ENCODE measurements around the gene LTB4R. TPM values are rescaled to one million over a fixed set of nuclear protein-coding genes. Genes with fewer than 3 reads are reported as not detected.
A peak's percentile ranks its signal among the peaks of the same experiment; 100 is the strongest.

LTB4R gene
- polyA plus RNA-seq (2011; rRNA removed) (0.98 and 1.2 TPM in 2 replicates), polyA minus RNA-seq (2011; rRNA and poly(A)+ RNA removed) (0.70 and 1.4 TPM in 2 replicates)

GRCh38 chr14:24310646-24311604 is at the start of gene LTB4R:
Gene LTB4R (plus strand): TSS chr14:24311502. CDS start chr14:24315652, 4,150 bp downstream.
- ChIA-PET POLR2A (interaction anchor here (1.3 kb wide), 1 partner anchor 121 kb away, joined by 5 read pairs; no protein-coding TSS in a partner anchor), CTCF (interaction anchor here (1.1 to 6.3 kb wide), 7 partner anchors 10 to 259 kb away, joined by 3 to 87 read pairs (median 35); partner anchors contain the start of genes CARMIL3, DHRS1 and NOP9)
- H3K27me3 ChIP-seq (ENCODE audit: control insufficient read depth, insufficient read depth, low read length) = peaks cover 2% of the 10 kb centered on the region
- H3K27ac ChIP-seq (ENCODE audit: low read depth, low read length) = no peak within 1 kb of the TSS
- peaks cover 4% of the 10 kb centered on the region; the same call in 1 of the 2 replicates for H3K9me3 ChIP-seq (ENCODE audit: control insufficient read depth, insufficient read depth, low read length)
- H3K4me3 ChIP-seq (ENCODE audit: low read depth, low read length) = peak within 1 kb of the TSS; percentile 20; the same call in 1 of the 2 replicates
- TF ChIP-seq, protein P1, sequence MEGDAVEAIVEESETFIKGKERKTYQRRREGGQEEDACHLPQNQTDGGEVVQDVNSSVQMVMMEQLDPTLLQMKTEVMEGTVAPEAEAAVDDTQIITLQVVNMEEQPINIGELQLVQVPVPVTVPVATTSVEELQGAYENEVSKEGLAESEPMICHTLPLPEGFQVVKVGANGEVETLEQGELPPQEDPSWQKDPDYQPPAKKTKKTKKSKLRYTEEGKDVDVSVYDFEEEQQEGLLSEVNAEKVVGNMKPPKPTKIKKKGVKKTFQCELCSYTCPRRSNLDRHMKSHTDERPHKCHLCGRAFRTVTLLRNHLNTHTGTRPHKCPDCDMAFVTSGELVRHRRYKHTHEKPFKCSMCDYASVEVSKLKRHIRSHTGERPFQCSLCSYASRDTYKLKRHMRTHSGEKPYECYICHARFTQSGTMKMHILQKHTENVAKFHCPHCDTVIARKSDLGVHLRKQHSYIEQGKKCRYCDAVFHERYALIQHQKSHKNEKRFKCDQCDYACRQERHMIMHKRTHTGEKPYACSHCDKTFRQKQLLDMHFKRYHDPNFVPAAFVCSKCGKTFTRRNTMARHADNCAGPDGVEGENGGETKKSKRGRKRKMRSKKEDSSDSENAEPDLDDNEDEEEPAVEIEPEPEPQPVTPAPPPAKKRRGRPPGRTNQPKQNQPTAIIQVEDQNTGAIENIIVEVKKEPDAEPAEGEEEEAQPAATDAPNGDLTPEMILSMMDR (IDR thresholded peaks at IDR 0.05; ENCODE audit: low read depth, low read length) = peak; percentile 12; the same call in 1 of the 2 replicates
- no peak for DNase-seq (ENCODE audit: low read depth, low spot score)

GRCh38 chr14:24261969-24262327 is 49.4 kb upstream of the LTB4R start:
- TF ChIP-seq, protein P1 (IDR thresholded peaks at IDR 0.05; ENCODE audit: low read depth, low read length) = no peak
- H3K4me3 ChIP-seq (ENCODE audit: low read depth, low read length) = no peak overlapping the region
- H3K9me3 ChIP-seq (ENCODE audit: control insufficient read depth, insufficient read depth, low read length) = no peaks in the 10 kb centered on the region
- POLR2A ChIA-PET = interaction anchor here (1.3 kb wide), 1 partner anchor 9 kb away, joined by 4 read pairs; no protein-coding TSS in a partner anchor
- no peak for DNase-seq (ENCODE audit: low read depth, low spot score)
- no peaks in the 10 kb centered on the region for H3K27me3 ChIP-seq (ENCODE audit: control insufficient read depth, insufficient read depth, low read length)
- H3K27ac ChIP-seq (ENCODE audit: low read depth, low read length) = no peak overlapping the region
- CTCF ChIA-PET = interaction anchor here (1.3 kb wide), 1 partner anchor 19 kb away, joined by 3 read pairs; the partner anchor contains the start of gene TINF2

GRCh38 chr14:24262821-24263733 is 48.2 kb upstream of the LTB4R start, which contains the start of gene TGM1:
Gene TGM1 (minus strand): TSS chr14:24263177. CDS start chr14:24262352, 825 bp downstream.
- no peak within 1 kb of the TSS for H3K27ac ChIP-seq (ENCODE audit: low read depth, low read length)
- ChIA-PET POLR2A (no interaction called here), CTCF (interaction anchor here (1.3 to 1.4 kb wide), 2 partner anchors 20 to 168 kb away, joined by 3 read pairs; partner anchors contain the start of gene TINF2)
- no peaks in the 10 kb centered on the region for H3K9me3 ChIP-seq (ENCODE audit: control insufficient read depth, insufficient read depth, low read length)
- H3K27me3 ChIP-seq (ENCODE audit: control insufficient read depth, insufficient read depth, low read length) = no peaks in the 10 kb centered on the region
- TF ChIP-seq, protein P1 (IDR thresholded peaks at IDR 0.05; ENCODE audit: low read depth, low read length) = no peak
- no peak for DNase-seq (ENCODE audit: low read depth, low spot score)
- no peak within 1 kb of the TSS for H3K4me3 ChIP-seq (ENCODE audit: low read depth, low read length)

GRCh38 chr14:24263848-24264247 is 47.5 kb upstream of the LTB4R start:
- Histone ChIP-seq H3K27ac (ENCODE audit: low read depth, low read length) (no peak overlapping the region), H3K4me3 (ENCODE audit: low read depth, low read length) (no peak overlapping the region), H3K9me3 (ENCODE audit: control insufficient read depth, insufficient read depth, low read length) (no peaks in the 10 kb centered on the region), H3K27me3 (ENCODE audit: control insufficient read depth, insufficient read depth, low read length) (no peaks in the 10 kb centered on the region)
- ChIA-PET CTCF (interaction anchor here (1.4 kb wide), 1 partner anchor 168 kb away, joined by 3 read pairs; no protein-coding TSS in a partner anchor), POLR2A (interaction anchor here (1.8 kb wide), 1 partner anchor 21 kb away, joined by 4 read pairs; the partner anchor contains the start of gene TINF2)
- DNase-seq (ENCODE audit: low read depth, low spot score) = no peak
- TF ChIP-seq, protein P1 (IDR thresholded peaks at IDR 0.05; ENCODE audit: low read depth, low read length) = no peak
